Endodermal cell (in vitro differentiated cells): ENCODE results near the gene USH1C. TPM values are rescaled to one million over a fixed set of nuclear protein-coding genes. Genes with fewer than 3 reads are reported as not detected.

Source experiments
- DNase-seq: peaks from one replicate; pipeline ENCODE4 v3.0.0-alpha.2; 2017
- H3K27ac ChIP-seq: 2 replicates; pipeline ENCODE4 v1.5.1; 2013; ENCODE audit warnings: mild to moderate bottlenecking, low read depth, low read length, moderate library complexity
- H3K27me3 ChIP-seq: 2 replicates; pipeline ENCODE4 v1.6.1; 2013; ENCODE audit warnings: mild to moderate bottlenecking, low read length, moderate library complexity; ENCODE audit not compliant: insufficient read depth, control insufficient read depth, poor library complexity, severe bottlenecking
- H3K36me3 ChIP-seq: 2 replicates; pipeline ENCODE4 v1.7.0; 2013; ENCODE audit warnings: mild to moderate bottlenecking, low read length, moderate library complexity; ENCODE audit not compliant: control insufficient read depth, insufficient read depth
- H3K4me1 ChIP-seq: one replicate; pipeline ENCODE4 v1.7.0; 2013; ENCODE audit warnings: low read length; ENCODE audit not compliant: control insufficient read depth, insufficient read depth
- H3K4me3 ChIP-seq: 2 replicates; pipeline ENCODE4 v1.5.1; 2013; ENCODE audit warnings: mild to moderate bottlenecking, low read length, moderate library complexity
- H3K9ac ChIP-seq: 2 replicates; pipeline ENCODE4 v1.6.1; 2013; ENCODE audit warnings: mild to moderate bottlenecking, low read length, moderate library complexity; ENCODE audit not compliant: poor library complexity, severe bottlenecking; ENCODE audit errors: extremely low read depth
- H3K9me3 ChIP-seq: 2 replicates; pipeline ENCODE4 v1.6.1; 2013; ENCODE audit warnings: mild to moderate bottlenecking, low read length, moderate library complexity; ENCODE audit not compliant: control insufficient read depth
- H3K27ac Mint-ChIP-seq: 2 replicates; pipeline ENCODE4 v1.8.0; 2020; ENCODE audit warnings: mixed read lengths
- H3K27me3 Mint-ChIP-seq: 2 replicates; pipeline ENCODE4 v1.8.0; 2021; ENCODE audit warnings: mild to moderate bottlenecking, mixed read lengths; ENCODE audit not compliant: insufficient read depth
- H3K36me3 Mint-ChIP-seq: 2 replicates; pipeline ENCODE4 v1.8.0; 2020; ENCODE audit warnings: low read depth, mixed read lengths
- H3K4me1 Mint-ChIP-seq: 2 replicates; pipeline ENCODE4 v1.8.0; 2020; ENCODE audit warnings: mixed read lengths
- H3K4me3 Mint-ChIP-seq: 2 replicates; pipeline ENCODE4 v1.8.0; 2020; ENCODE audit warnings: mild to moderate bottlenecking, moderate library complexity, mixed read lengths
- H3K9me3 Mint-ChIP-seq: 2 replicates; pipeline ENCODE4 v1.8.0; 2020; ENCODE audit warnings: mild to moderate bottlenecking, mixed read lengths
- WGBS, 2 experiments: methylation state at CpG; one replicate each; pipeline versions ENCODE4 v1.1.5 to v1.1.7; 2013; ENCODE audit warnings: missing lambda C conversion rate in 2 of 2, mixed read lengths in 1 of 2; ENCODE audit not compliant: insufficient coverage in 1 of 2, insufficient read length in 1 of 2; 5-methylcytosine and 5-hydroxymethylcytosine counted together
- total RNA-seq, 2 donors: library from RNA; stranded (reverse); fragmentation: NEBNext Ultra II Directional in 1 of 2; extraction: Animal tissue kit (Norgen Biotek cat#: 25700) in 1 of 2; gene quantifications; 2 replicates in 1 of 2; 3 replicates in 1 of 2; pipeline ENCODE4 v1.2.1, GENCODE V29; 2021
- TF ChIP-seq, protein P1 (sequence below): fragments of 200-600 bp; sonication (generic); conservative IDR thresholded peaks from 2 replicates; pipeline ENCODE4 v1.5.0; 2021; ENCODE audit warnings: antibody characterized with exemption, mild to moderate bottlenecking

USH1C gene
- total RNA-seq, 2 donors from 2014 or later = 1.5 to 2.8 TPM

DNA sequence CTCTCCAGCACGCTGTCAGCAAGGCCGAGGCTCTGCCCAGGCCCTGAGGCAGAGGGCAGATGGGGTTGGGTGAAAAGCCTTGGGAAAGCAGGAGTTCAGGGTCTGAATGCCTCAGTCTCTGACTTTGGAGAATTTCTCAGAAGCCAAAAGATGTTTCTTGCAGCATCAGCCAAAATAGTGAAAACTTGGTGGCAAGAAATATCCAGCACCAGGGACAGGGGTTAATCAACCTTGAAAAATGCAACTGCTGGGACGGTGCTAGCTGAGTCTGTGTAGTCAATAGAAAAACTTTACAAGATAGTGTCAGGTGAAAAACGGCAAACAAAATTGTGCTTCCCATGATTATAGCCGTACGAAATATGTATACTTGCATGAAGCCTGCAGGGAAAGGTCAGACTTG, 66.1 kb downstream of the USH1C start:
- H3K9me3 ChIP-seq = no peaks in the 10 kb centered on the region
- Mint-ChIP-seq H3K4me3 (no peak overlapping the region), H3K4me1 (peaks cover 9% of the 10 kb centered on the region), H3K27ac (no peak overlapping the region), H3K36me3 (no peaks in the 10 kb centered on the region), H3K27me3 (peaks cover 82% of the 10 kb centered on the region), H3K9me3 (no peaks in the 10 kb centered on the region)
- no peaks in the 10 kb centered on the region for H3K4me1 ChIP-seq
- no peak overlapping the region for H3K4me3 ChIP-seq
- no peak overlapping the region for H3K9ac ChIP-seq
- 61 to 65% methylated on average over 6 of the region's 6 CpGs for WGBS, 2 experiments
- TF ChIP-seq, protein P1, sequence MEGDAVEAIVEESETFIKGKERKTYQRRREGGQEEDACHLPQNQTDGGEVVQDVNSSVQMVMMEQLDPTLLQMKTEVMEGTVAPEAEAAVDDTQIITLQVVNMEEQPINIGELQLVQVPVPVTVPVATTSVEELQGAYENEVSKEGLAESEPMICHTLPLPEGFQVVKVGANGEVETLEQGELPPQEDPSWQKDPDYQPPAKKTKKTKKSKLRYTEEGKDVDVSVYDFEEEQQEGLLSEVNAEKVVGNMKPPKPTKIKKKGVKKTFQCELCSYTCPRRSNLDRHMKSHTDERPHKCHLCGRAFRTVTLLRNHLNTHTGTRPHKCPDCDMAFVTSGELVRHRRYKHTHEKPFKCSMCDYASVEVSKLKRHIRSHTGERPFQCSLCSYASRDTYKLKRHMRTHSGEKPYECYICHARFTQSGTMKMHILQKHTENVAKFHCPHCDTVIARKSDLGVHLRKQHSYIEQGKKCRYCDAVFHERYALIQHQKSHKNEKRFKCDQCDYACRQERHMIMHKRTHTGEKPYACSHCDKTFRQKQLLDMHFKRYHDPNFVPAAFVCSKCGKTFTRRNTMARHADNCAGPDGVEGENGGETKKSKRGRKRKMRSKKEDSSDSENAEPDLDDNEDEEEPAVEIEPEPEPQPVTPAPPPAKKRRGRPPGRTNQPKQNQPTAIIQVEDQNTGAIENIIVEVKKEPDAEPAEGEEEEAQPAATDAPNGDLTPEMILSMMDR = no peak
- H3K27me3 ChIP-seq = peaks cover 61% of the 10 kb centered on the region
- no peak overlapping the region for H3K27ac ChIP-seq
- H3K36me3 ChIP-seq = no peaks in the 10 kb centered on the region
- no peak for DNase-seq

- Mint-ChIP-seq H3K27me3 (peaks cover 89% of the 10 kb centered on the region), H3K4me1 (peaks cover 9% of the 10 kb centered on the region), H3K4me3 (peak overlapping the region; percentile 64), H3K27ac (no peak overlapping the region), H3K36me3 (no peaks in the 10 kb centered on the region), H3K9me3 (no peaks in the 10 kb centered on the region)
- 62 to 68% methylated on average over 4 to 6 of the region's 6 CpGs for WGBS, 2 experiments
- Histone ChIP-seq H3K27me3 (peaks cover 61% of the 10 kb centered on the region), H3K4me1 (no peaks in the 10 kb centered on the region), H3K27ac (no peak overlapping the region), H3K9me3 (no peaks in the 10 kb centered on the region), H3K36me3 (no peaks in the 10 kb centered on the region), H3K9ac (no peak overlapping the region), H3K4me3 (no peak overlapping the region)
- DNase-seq = no peak
- TF ChIP-seq, protein P1 = no peak
Observed at GRCh38 chr11:17477361-17477760, 66.9 kb downstream of the USH1C start.

DNA sequence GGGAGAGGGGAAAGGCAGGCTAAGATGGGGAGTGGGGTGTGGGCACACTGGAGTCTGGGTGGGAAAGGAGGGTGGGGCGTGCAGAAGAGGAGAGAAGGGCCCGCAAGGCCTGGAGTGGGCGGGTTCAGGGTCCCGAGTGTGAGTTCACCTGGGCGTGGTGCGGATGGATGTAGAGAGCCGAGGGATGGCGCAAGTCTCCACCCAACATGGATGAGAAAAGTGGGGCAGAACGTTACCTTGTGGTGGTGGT, 67.2 kb downstream of the USH1C start:
- Histone ChIP-seq H3K27me3 (peaks cover 61% of the 10 kb centered on the region), H3K4me3 (no peak overlapping the region), H3K36me3 (no peaks in the 10 kb centered on the region), H3K4me1 (no peaks in the 10 kb centered on the region), H3K27ac (no peak overlapping the region), H3K9me3 (no peaks in the 10 kb centered on the region), H3K9ac (no peak overlapping the region)
- no peak for DNase-seq
- peaks cover 91% of the 10 kb centered on the region for H3K27me3 Mint-ChIP-seq
- no peaks in the 10 kb centered on the region for H3K36me3 Mint-ChIP-seq
- 29 to 30% methylated on average over 9 of the region's 9 CpGs for WGBS, 2 experiments
- H3K27ac Mint-ChIP-seq = no peak overlapping the region
- peaks cover 9% of the 10 kb centered on the region for H3K4me1 Mint-ChIP-seq
- H3K9me3 Mint-ChIP-seq = no peaks in the 10 kb centered on the region
- peak overlapping the region; percentile 64 for H3K4me3 Mint-ChIP-seq
- TF ChIP-seq, protein P1 = no peak
